Measurements from ENCODE around the gene ANKMY1. TPM values are rescaled to one million over a fixed set of nuclear protein-coding genes. Genes with fewer than 3 reads are reported as not detected.

Gene ANKMY1
- total RNA-seq, 1 experiment from 2014 or later: 19.5 TPM

- no peak for DNase-seq
- no peak overlapping the region for H3K4me3 ChIP-seq (ENCODE audit: low read length)
- no peak for TF ChIP-seq EZH2phosphoT487 (IDR thresholded peaks at IDR 0.05; ENCODE audit: borderline replicate concordance, low read length)
- no peak for TF ChIP-seq CTCF (conservative IDR thresholded peaks at IDR 0.05; ENCODE audit: low read depth, low read length)
- no peak for TF ChIP-seq EZH2 (IDR thresholded peaks at IDR 0.05; ENCODE audit: low read length, unreplicated experiment)
- no peaks in the 10 kb centered on the region for H3K9me3 ChIP-seq (ENCODE audit: low read length)
- ChIA-PET CTCF (no interaction called here), POLR2A (ENCODE audit: unreplicated experiment) (no interaction called here)
- no peak overlapping the region for H3K27ac ChIP-seq (ENCODE audit: low read length)
- H3K4me1 ChIP-seq (ENCODE audit: insufficient read depth, low read length): no peaks in the 10 kb centered on the region
- no peak overlapping the region for H2AFZ ChIP-seq (ENCODE audit: low read length)
- H3F3A ChIP-seq (ENCODE audit: low read length, unreplicated experiment): no peaks in the 10 kb centered on the region
- no TSS peak for BruUV-seq (replicated peaks)
- H3K4me2 ChIP-seq (ENCODE audit: low read length): no peak overlapping the region
- H3K36me3 ChIP-seq (ENCODE audit: low read depth, low read length): no peaks in the 10 kb centered on the region
- H3K79me2 ChIP-seq (ENCODE audit: low read length): no peaks in the 10 kb centered on the region
- intact Hi-C loops (cut with micrococcal nuclease): no loop called here
- no peaks in the 10 kb centered on the region for H3K27me3 ChIP-seq (ENCODE audit: low read length)
- no peaks in the 10 kb centered on the region for H4K20me1 ChIP-seq (ENCODE audit: low read length)
- no peak overlapping the region for H3K9ac ChIP-seq (ENCODE audit: low read length)
- H3K9me2 ChIP-seq (replicated peaks; ENCODE audit: low read length): no peaks in the 10 kb centered on the region
- ATAC-seq: no peak
Observed at GRCh38 chr2:240501531-240501991, 56.2 kb downstream of the ANKMY1 start.

GRCh38 chr2:240500561-240501423 lies 57.0 kb downstream of the ANKMY1 start:
- ATAC-seq (no peak), DNase-seq (no peak)
- no TSS peak for BruUV-seq (replicated peaks)
- Histone ChIP-seq H3K4me1 (ENCODE audit: insufficient read depth, low read length) (no peaks in the 10 kb centered on the region), H3K9me2 (replicated peaks; ENCODE audit: low read length) (no peaks in the 10 kb centered on the region), H3K27me3 (ENCODE audit: low read length) (no peaks in the 10 kb centered on the region), H3K4me2 (ENCODE audit: low read length) (no peak overlapping the region), H3K27ac (ENCODE audit: low read length) (no peak overlapping the region), H3K9ac (ENCODE audit: low read length) (no peak overlapping the region), H3K79me2 (ENCODE audit: low read length) (no peaks in the 10 kb centered on the region), H3F3A (ENCODE audit: low read length, unreplicated experiment) (no peaks in the 10 kb centered on the region), H3K9me3 (ENCODE audit: low read length) (no peaks in the 10 kb centered on the region), H3K36me3 (ENCODE audit: low read depth, low read length) (no peaks in the 10 kb centered on the region), H2AFZ (ENCODE audit: low read length) (no peak overlapping the region), H3K4me3 (ENCODE audit: low read length) (no peak overlapping the region), H4K20me1 (ENCODE audit: low read length) (no peaks in the 10 kb centered on the region)
- ChIA-PET POLR2A (ENCODE audit: unreplicated experiment) (no interaction called here), CTCF (no interaction called here)
- TF ChIP-seq EZH2phosphoT487 (IDR thresholded peaks at IDR 0.05; ENCODE audit: borderline replicate concordance, low read length): no peak
- intact Hi-C loops (cut with micrococcal nuclease): no loop called here

GRCh38 chr2:240499309-240500301 lies 58.2 kb downstream of the ANKMY1 start:
- Histone ChIP-seq H3K9me3 (ENCODE audit: low read length) (no peaks in the 10 kb centered on the region), H3K27me3 (ENCODE audit: low read length) (no peaks in the 10 kb centered on the region), H3K27ac (ENCODE audit: low read length) (no peak overlapping the region), H2AFZ (ENCODE audit: low read length) (no peak overlapping the region), H3K9ac (ENCODE audit: low read length) (no peak overlapping the region), H3K79me2 (ENCODE audit: low read length) (no peaks in the 10 kb centered on the region), H3F3A (ENCODE audit: low read length, unreplicated experiment) (no peaks in the 10 kb centered on the region), H3K4me3 (ENCODE audit: low read length) (no peak overlapping the region), H3K9me2 (replicated peaks; ENCODE audit: low read length) (no peaks in the 10 kb centered on the region), H3K4me1 (ENCODE audit: insufficient read depth, low read length) (no peaks in the 10 kb centered on the region), H4K20me1 (ENCODE audit: low read length) (no peaks in the 10 kb centered on the region), H3K4me2 (ENCODE audit: low read length) (no peak overlapping the region), H3K36me3 (ENCODE audit: low read depth, low read length) (no peaks in the 10 kb centered on the region)
- TF ChIP-seq EZH2 (IDR thresholded peaks at IDR 0.05; ENCODE audit: low read length, unreplicated experiment): no peak
- no peak for TF ChIP-seq EZH2phosphoT487 (IDR thresholded peaks at IDR 0.05; ENCODE audit: borderline replicate concordance, low read length)
- TF ChIP-seq CTCF (conservative IDR thresholded peaks at IDR 0.05; ENCODE audit: low read depth, low read length): no peak
- POLR2A ChIA-PET (ENCODE audit: unreplicated experiment): no interaction called here
- DNase-seq (no peak), ATAC-seq (no peak)
- intact Hi-C loops (cut with micrococcal nuclease): no loop called here
- no TSS peak for BruUV-seq (replicated peaks)
- CTCF ChIA-PET: no interaction called here

Measured in PC-3 (cell line).